NT2/D1 (cell line): ENCODE measurements around the gene AVP.
"Not testable (repeated sequence)": the region's sequence is repeated elsewhere in the genome, so short reads cannot be mapped to it uniquely, and the experiment has no call there.

Experiments used
- DNase-seq: peaks from one replicate; pipeline ENCODE4 v3.0.0-alpha.2; 2011; ENCODE audit warnings: low read depth, low spot score
- H3K27me3 ChIP-seq: 2 replicates; pipeline ENCODE4 v1.6.0; 2011; ENCODE audit warnings: mild to moderate bottlenecking; ENCODE audit not compliant: insufficient read length, insufficient read depth
- H3K36me3 ChIP-seq: 2 replicates; pipeline ENCODE4 v1.6.1; 2011; ENCODE audit warnings: mild to moderate bottlenecking, low read length, mixed read lengths; ENCODE audit not compliant: insufficient read depth, insufficient read length
- H3K4me1 ChIP-seq: 2 replicates; pipeline ENCODE4 v1.5.1; 2011; ENCODE audit not compliant: insufficient read depth, insufficient read length
- H3K4me3 ChIP-seq: 2 replicates; pipeline ENCODE4 v1.5.1; 2011; ENCODE audit warnings: low read depth; ENCODE audit not compliant: insufficient read length
- H3K9ac ChIP-seq: 2 replicates; pipeline ENCODE4 v1.6.0; 2011; ENCODE audit warnings: low read depth; ENCODE audit not compliant: insufficient read length
- H3K9me3 ChIP-seq: 2 replicates; pipeline ENCODE4 v1.5.1; 2011; ENCODE audit warnings: mild to moderate bottlenecking, low read length; ENCODE audit not compliant: insufficient read depth
- SUZ12 ChIP-seq: IDR thresholded peaks from 2 replicates; pipeline ENCODE4 v1.6.1; 2011; ENCODE audit not compliant: insufficient read length, insufficient read depth; ENCODE audit errors: extremely low read depth
- YY1 ChIP-seq: IDR thresholded peaks from 2 replicates; pipeline ENCODE4 v1.6.1; 2011; ENCODE audit not compliant: insufficient read length, insufficient read depth
- ZNF274 ChIP-seq: IDR thresholded peaks from 2 replicates; pipeline ENCODE4 v1.6.1; 2011; ENCODE audit warnings: mild to moderate bottlenecking, low read depth, low read length

The AVP gene

GRCh38 chr20:3124163-3124562 lies 39.6 kb upstream of the AVP start:
- H3K4me3 ChIP-seq, H3K9ac ChIP-seq, H3K4me1 ChIP-seq, DNase-seq, H3K27me3 ChIP-seq: not testable (repeated sequence)
- H3K36me3 ChIP-seq, result peaks cover 28% of the 10 kb centered on the region
- peaks cover 39% of the 10 kb centered on the region for H3K9me3 ChIP-seq

GRCh38 chr20:3123542-3123941 lies 39.0 kb upstream of the AVP start:
- TF ChIP-seq ZNF274 (no peak), YY1 (no peak), SUZ12 (no peak)
- no peak for DNase-seq

DNA sequence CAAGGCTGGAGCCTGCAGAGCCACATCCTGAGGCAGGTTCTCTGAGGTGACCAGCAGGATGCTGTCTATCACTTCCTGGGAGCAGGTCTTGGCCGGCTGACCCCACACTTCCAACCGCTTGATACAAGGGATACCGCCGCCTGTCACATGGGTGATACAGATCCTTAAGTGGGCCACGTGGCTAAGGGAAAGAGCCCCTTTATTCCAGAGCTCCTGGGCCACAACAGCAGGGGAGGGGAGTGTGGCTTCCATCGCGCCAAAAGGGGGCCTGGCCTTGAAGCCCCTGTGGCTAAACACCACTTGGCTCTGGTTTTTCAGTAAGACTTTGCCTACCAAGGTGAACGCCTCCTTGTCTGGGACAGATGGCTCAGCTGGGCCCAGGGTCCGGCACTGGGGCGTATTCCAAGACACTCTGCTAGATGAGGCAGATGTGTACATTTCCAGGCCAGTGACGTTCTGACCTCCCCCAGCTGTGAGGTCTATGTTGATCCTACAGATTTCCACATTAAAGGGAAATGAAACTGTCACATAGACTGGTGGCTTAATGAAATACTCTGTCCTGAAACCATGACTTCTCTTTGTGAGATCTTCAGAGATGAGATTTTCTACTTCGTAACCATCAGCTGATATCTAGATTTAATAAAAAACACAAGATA lies 37.6 kb upstream of the AVP start:
- TF ChIP-seq YY1 (no peak), ZNF274 (no peak), SUZ12 (no peak)
- H3K36me3 ChIP-seq, result peaks cover 30% of the 10 kb centered on the region
- no peak overlapping the region for H3K4me3 ChIP-seq
- no peak overlapping the region for H3K9ac ChIP-seq
- no peak for DNase-seq
- H3K9me3 ChIP-seq, result peaks cover 36% of the 10 kb centered on the region
- H3K27me3 ChIP-seq, result no peaks in the 10 kb centered on the region
- H3K4me1 ChIP-seq, result no peaks in the 10 kb centered on the region

More at GRCh38 chr20:3123542-3123941, 39.0 kb upstream of the AVP start:
- no peak overlapping the region for H3K4me3 ChIP-seq
- no peaks in the 10 kb centered on the region for H3K27me3 ChIP-seq
- H3K4me1 ChIP-seq, result no peaks in the 10 kb centered on the region
- no peak overlapping the region for H3K9ac ChIP-seq
- peaks cover 39% of the 10 kb centered on the region for H3K9me3 ChIP-seq
- peaks cover 30% of the 10 kb centered on the region for H3K36me3 ChIP-seq

GRCh38 chr20:3121271-3121911 lies 36.9 kb upstream of the AVP start:
- Histone ChIP-seq H3K36me3 (peaks cover 30% of the 10 kb centered on the region), H3K9ac (no peak overlapping the region), H3K9me3 (peaks cover 31% of the 10 kb centered on the region), H3K4me1 (no peaks in the 10 kb centered on the region), H3K27me3 (no peaks in the 10 kb centered on the region), H3K4me3 (no peak overlapping the region)
- TF ChIP-seq YY1, result no peak
- no peak for TF ChIP-seq SUZ12
- DNase-seq, result no peak

DNA sequence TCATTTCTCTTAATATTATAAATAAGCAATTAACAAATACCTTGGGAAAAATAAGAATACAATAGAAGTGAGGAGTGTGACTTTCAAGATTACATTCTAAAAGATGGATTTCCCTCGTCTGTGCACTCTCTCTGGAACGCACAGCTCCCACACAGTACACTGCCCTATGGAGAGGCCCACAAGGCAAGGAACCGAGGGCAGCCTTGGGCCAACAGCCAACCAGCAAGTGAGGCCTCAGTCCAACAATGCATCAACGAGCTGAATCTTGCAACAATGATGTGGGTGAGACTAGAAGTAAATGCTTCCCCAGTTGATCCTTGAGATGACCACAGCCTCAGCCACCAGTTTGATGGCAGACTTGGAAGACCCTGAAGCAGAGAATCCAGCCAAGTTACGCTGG lies 34.5 kb upstream of the AVP start:
- peaks cover 4% of the 10 kb centered on the region for H3K4me1 ChIP-seq
- H3K36me3 ChIP-seq, result peaks cover 32% of the 10 kb centered on the region
- no peak for TF ChIP-seq YY1
- no peak for TF ChIP-seq SUZ12
- H3K27me3 ChIP-seq, result no peaks in the 10 kb centered on the region
- H3K9me3 ChIP-seq, result peaks cover 20% of the 10 kb centered on the region
- no peak overlapping the region for H3K4me3 ChIP-seq
- no peak overlapping the region for H3K9ac ChIP-seq
- DNase-seq, result no peak

DNA sequence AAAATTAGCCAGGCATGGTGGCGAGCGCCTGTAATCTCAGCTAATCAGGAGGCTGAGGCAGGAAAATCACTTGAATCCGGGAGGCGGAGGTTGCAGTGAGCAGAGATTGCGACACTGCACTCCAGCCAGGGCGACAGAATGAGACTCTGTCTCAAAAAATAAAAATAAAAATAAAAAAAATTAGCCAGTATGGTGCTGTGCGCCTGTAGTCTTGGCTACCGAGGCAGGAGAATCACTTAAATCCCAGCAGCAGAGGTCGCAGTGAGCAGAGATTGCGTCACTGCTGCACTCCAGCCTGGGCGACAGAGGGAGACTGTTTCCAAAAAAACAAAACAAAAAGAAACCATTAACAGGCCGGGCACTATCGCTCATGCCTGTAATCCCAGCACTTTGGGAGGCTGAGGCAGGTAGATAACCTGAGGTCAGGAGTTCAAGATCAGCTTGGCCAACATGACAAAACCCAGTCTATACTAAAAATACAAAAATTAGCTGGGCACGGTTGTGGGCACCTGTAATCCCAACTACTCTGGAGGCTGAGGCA lies 33.4 kb upstream of the AVP start:
- peaks cover 31% of the 10 kb centered on the region for H3K36me3 ChIP-seq
- H3K9ac ChIP-seq, H3K4me1 ChIP-seq, H3K4me3 ChIP-seq, H3K9me3 ChIP-seq, H3K27me3 ChIP-seq, DNase-seq: not testable (repeated sequence)

- TF ChIP-seq ZNF274, result no peak
- TF ChIP-seq SUZ12, result no peak
- TF ChIP-seq YY1, result no peak
- Histone ChIP-seq H3K4me3 (no peak overlapping the region), H3K9ac (no peak overlapping the region), H3K36me3 (peaks cover 15% of the 10 kb centered on the region), H3K4me1 (peaks cover 4% of the 10 kb centered on the region), H3K9me3 (no peaks in the 10 kb centered on the region), H3K27me3 (no peaks in the 10 kb centered on the region)
- no peak for DNase-seq
Measured at GRCh38 chr20:3116341-3116740, 31.8 kb upstream of the AVP start.

GRCh38 chr20:3115190-3116107 lies 30.9 kb upstream of the AVP start:
- Histone ChIP-seq H3K9ac (no peak overlapping the region), H3K36me3 (peaks cover 10% of the 10 kb centered on the region), H3K4me3 (no peak overlapping the region), H3K9me3 (no peaks in the 10 kb centered on the region), H3K27me3 (no peaks in the 10 kb centered on the region), H3K4me1 (peaks cover 4% of the 10 kb centered on the region)
- peak; percentile 57 for DNase-seq
- no peak for TF ChIP-seq SUZ12
- TF ChIP-seq YY1, result no peak
- no peak for TF ChIP-seq ZNF274
